Neural cell (in vitro differentiated cells): ENCODE results near the gene CFAP20DC. TPM values are rescaled to one million over a fixed set of nuclear protein-coding genes. Genes with fewer than 3 reads are reported as not detected.
"Not testable (repeated sequence)": the region's sequence is repeated elsewhere in the genome, so short reads cannot be mapped to it uniquely, and the experiment has no call there.

Experiments used
- H2AFZ ChIP-seq: fragments of 200-600, 300-800 bp; sonication (generic), shearing (Covaris generic); 2 replicates; pipeline ENCODE4 v1.6.0; 2014; ENCODE audit warnings: low read depth, mild to moderate bottlenecking, antibody characterized with exemption, low read length, moderate library complexity
- H3F3A ChIP-seq: fragments of 200-600 bp; shearing (Covaris generic); 2 replicates; pipeline ENCODE4 v1.6.1; 2016; ENCODE audit warnings: mild to moderate bottlenecking, moderate library complexity, mixed read lengths, antibody characterized with exemption, low read length; ENCODE audit not compliant: insufficient read depth, poor library complexity, severe bottlenecking
- H3K27ac ChIP-seq: fragments of 200-600, 300-800 bp; sonication (generic), shearing (Covaris generic); 2 replicates; pipeline ENCODE4 v1.5.1; 2014; ENCODE audit warnings: mild to moderate bottlenecking, low read length, moderate library complexity
- H3K27me3 ChIP-seq: fragments of 300-800, 200-600 bp; sonication (generic), shearing (Covaris generic); 2 replicates; pipeline ENCODE4 v1.6.0; 2014; ENCODE audit warnings: mild to moderate bottlenecking, low read depth, low read length, moderate library complexity; ENCODE audit not compliant: insufficient read depth
- H3K36me3 ChIP-seq: fragments of 300-800, 200-600 bp; sonication (generic), shearing (Covaris generic); 2 replicates; pipeline ENCODE4 v1.5.1; 2014; ENCODE audit warnings: mild to moderate bottlenecking, antibody characterized with exemption, low read length, moderate library complexity; ENCODE audit not compliant: insufficient read depth
- H3K4me2 ChIP-seq: fragments of 300-800, 200-600 bp; sonication (generic), shearing (Covaris generic); 2 replicates; pipeline ENCODE4 v1.6.0; 2014; ENCODE audit warnings: mild to moderate bottlenecking, low read length
- H3K4me3 ChIP-seq: fragments of 300-800, 200-600 bp; sonication (generic), shearing (Covaris generic); 2 replicates; pipeline ENCODE4 v1.5.1; 2014; ENCODE audit warnings: mild to moderate bottlenecking, low read length, moderate library complexity
- H3K79me2 ChIP-seq: fragments of 200-600 bp; shearing (Covaris generic); replicated peaks from 2 replicates; pipeline ENCODE4 v1.6.0; 2014; ENCODE audit warnings: mild to moderate bottlenecking, low read length, moderate library complexity; ENCODE audit not compliant: insufficient read depth
- H3K9ac ChIP-seq: fragments of 300-800, 200-600 bp; sonication (generic), shearing (Covaris generic); 2 replicates; pipeline ENCODE4 v1.6.1; 2016; ENCODE audit warnings: mild to moderate bottlenecking, low read length, mixed read lengths
- H3K9me2 ChIP-seq: fragments of 200-600 bp; shearing (Covaris generic); 2 replicates; pipeline ENCODE4 v1.6.1; 2016; ENCODE audit warnings: mild to moderate bottlenecking, low read length, mixed read lengths; ENCODE audit not compliant: insufficient read depth
- H3K9me3 ChIP-seq: fragments of 200-600, 300-800 bp; sonication (generic), shearing (Covaris generic); 2 replicates; pipeline ENCODE4 v1.6.1; 2016; ENCODE audit warnings: mild to moderate bottlenecking, mixed run types, low read length, moderate library complexity, mixed read lengths
- H4K20me1 ChIP-seq: fragments of 200-600 bp; shearing (Covaris generic); 2 replicates; pipeline ENCODE4 v1.6.1; 2016; ENCODE audit warnings: mild to moderate bottlenecking, mixed run types; ENCODE audit not compliant: insufficient read depth
- EP300 ChIP-seq: fragments of 450-650 bp; conservative IDR thresholded peaks from 2 replicates; pipeline ENCODE4 v1.6.1; 2014; ENCODE audit warnings: antibody characterized with exemption, mild to moderate bottlenecking, moderate library complexity; ENCODE audit not compliant: poor library complexity, severe bottlenecking
- EZH2 ChIP-seq: fragments of 200-600, 300-800 bp; shearing (Covaris generic), sonication (generic); IDR thresholded peaks from 2 replicates; pipeline ENCODE4 v1.6.1; 2014; ENCODE audit warnings: antibody characterized with exemption, low read length, borderline replicate concordance, mild to moderate bottlenecking; ENCODE audit not compliant: insufficient read depth, poor library complexity, severe bottlenecking
- MXI1 ChIP-seq: fragments of 450-650 bp; conservative IDR thresholded peaks from 2 replicates; pipeline ENCODE4 v1.6.1; 2014; ENCODE audit warnings: antibody characterized with exemption, mild to moderate bottlenecking; ENCODE audit not compliant: poor library complexity, severe bottlenecking
- POLR2AphosphoS5 ChIP-seq: IDR thresholded peaks from 2 replicates; pipeline ENCODE4 v1.6.1; 2012
- RAD21 ChIP-seq: fragments of 450-650 bp; conservative IDR thresholded peaks from 2 replicates; pipeline ENCODE4 v1.6.1; 2014; ENCODE audit warnings: antibody characterized with exemption, mild to moderate bottlenecking, moderate library complexity
- SMC3 ChIP-seq: fragments of 450-650 bp; conservative IDR thresholded peaks from 2 replicates; pipeline ENCODE4 v1.6.1; 2014; ENCODE audit warnings: antibody characterized with exemption, mild to moderate bottlenecking, moderate library complexity; ENCODE audit not compliant: poor library complexity
- TAF1 ChIP-seq: IDR thresholded peaks from 2 replicates; pipeline ENCODE4 v1.6.1; 2012; ENCODE audit warnings: low read depth
- polyA plus RNA-seq: library from polyadenylated mRNA; depleted of rRNA; stranded (reverse); fragments of >200 nt; gene quantifications from 2 replicates; pipeline ENCODE4 v1.2.3, GENCODE V29; 2014
- TF ChIP-seq, protein P1 (sequence below): IDR thresholded peaks from 2 replicates; pipeline ENCODE4 v1.6.1; 2012; ENCODE audit warnings: borderline replicate concordance
- TF ChIP-seq, protein P2 (sequence below): fragments of 450-650 bp; IDR thresholded peaks from 2 replicates; pipeline ENCODE4 v1.5.1; 2014; ENCODE audit warnings: antibody characterized with exemption, mild to moderate bottlenecking, moderate library complexity; ENCODE audit not compliant: poor library complexity, severe bottlenecking

The CFAP20DC gene
- polyA plus RNA-seq, 1 donor from 2014 or later: not detected

DNA sequence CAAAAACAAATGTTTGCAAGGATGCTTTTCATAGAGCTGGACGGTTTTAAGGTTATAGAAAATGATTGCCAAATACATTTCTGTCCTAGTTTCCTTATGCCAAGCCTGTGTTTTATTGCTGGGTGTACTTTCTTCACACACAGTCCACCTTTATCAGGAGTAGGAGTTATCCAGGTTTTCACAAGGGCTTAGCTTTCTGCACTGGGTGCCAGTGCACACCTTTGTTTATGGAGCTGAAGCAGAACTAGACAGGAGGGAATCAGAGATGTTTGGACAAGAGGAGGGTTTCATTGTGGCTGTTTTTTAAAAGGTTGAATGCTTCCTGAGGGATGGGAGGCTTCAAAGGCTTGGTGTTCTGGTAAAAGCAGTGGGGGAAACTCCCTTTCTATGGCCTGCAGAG is 353.7 kb downstream of the CFAP20DC start:
- no peaks in the 10 kb centered on the region for H3K79me2 ChIP-seq
- H3K27me3 ChIP-seq: no peaks in the 10 kb centered on the region
- H3K4me2 ChIP-seq: no peak overlapping the region
- H3K27ac ChIP-seq: no peak overlapping the region
- H3F3A ChIP-seq: no peaks in the 10 kb centered on the region
- no peak overlapping the region for H2AFZ ChIP-seq
- peaks cover under 1% of the 10 kb centered on the region for H3K9me3 ChIP-seq
- no peaks in the 10 kb centered on the region for H3K36me3 ChIP-seq
- H3K4me3 ChIP-seq: no peak overlapping the region
- H4K20me1 ChIP-seq: no peaks in the 10 kb centered on the region
- H3K9ac ChIP-seq: no peak overlapping the region
- TF ChIP-seq POLR2AphosphoS5 (no peak), EP300 (no peak), RAD21 (no peak), MXI1 (no peak), TAF1 (no peak), EZH2 (no peak), SMC3 (no peak)
- TF ChIP-seq, protein P1, sequence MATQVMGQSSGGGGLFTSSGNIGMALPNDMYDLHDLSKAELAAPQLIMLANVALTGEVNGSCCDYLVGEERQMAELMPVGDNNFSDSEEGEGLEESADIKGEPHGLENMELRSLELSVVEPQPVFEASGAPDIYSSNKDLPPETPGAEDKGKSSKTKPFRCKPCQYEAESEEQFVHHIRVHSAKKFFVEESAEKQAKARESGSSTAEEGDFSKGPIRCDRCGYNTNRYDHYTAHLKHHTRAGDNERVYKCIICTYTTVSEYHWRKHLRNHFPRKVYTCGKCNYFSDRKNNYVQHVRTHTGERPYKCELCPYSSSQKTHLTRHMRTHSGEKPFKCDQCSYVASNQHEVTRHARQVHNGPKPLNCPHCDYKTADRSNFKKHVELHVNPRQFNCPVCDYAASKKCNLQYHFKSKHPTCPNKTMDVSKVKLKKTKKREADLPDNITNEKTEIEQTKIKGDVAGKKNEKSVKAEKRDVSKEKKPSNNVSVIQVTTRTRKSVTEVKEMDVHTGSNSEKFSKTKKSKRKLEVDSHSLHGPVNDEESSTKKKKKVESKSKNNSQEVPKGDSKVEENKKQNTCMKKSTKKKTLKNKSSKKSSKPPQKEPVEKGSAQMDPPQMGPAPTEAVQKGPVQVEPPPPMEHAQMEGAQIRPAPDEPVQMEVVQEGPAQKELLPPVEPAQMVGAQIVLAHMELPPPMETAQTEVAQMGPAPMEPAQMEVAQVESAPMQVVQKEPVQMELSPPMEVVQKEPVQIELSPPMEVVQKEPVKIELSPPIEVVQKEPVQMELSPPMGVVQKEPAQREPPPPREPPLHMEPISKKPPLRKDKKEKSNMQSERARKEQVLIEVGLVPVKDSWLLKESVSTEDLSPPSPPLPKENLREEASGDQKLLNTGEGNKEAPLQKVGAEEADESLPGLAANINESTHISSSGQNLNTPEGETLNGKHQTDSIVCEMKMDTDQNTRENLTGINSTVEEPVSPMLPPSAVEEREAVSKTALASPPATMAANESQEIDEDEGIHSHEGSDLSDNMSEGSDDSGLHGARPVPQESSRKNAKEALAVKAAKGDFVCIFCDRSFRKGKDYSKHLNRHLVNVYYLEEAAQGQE: no peak
- TF ChIP-seq, protein P2, sequence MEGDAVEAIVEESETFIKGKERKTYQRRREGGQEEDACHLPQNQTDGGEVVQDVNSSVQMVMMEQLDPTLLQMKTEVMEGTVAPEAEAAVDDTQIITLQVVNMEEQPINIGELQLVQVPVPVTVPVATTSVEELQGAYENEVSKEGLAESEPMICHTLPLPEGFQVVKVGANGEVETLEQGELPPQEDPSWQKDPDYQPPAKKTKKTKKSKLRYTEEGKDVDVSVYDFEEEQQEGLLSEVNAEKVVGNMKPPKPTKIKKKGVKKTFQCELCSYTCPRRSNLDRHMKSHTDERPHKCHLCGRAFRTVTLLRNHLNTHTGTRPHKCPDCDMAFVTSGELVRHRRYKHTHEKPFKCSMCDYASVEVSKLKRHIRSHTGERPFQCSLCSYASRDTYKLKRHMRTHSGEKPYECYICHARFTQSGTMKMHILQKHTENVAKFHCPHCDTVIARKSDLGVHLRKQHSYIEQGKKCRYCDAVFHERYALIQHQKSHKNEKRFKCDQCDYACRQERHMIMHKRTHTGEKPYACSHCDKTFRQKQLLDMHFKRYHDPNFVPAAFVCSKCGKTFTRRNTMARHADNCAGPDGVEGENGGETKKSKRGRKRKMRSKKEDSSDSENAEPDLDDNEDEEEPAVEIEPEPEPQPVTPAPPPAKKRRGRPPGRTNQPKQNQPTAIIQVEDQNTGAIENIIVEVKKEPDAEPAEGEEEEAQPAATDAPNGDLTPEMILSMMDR: no peak
- no peaks in the 10 kb centered on the region for H3K9me2 ChIP-seq

DNA sequence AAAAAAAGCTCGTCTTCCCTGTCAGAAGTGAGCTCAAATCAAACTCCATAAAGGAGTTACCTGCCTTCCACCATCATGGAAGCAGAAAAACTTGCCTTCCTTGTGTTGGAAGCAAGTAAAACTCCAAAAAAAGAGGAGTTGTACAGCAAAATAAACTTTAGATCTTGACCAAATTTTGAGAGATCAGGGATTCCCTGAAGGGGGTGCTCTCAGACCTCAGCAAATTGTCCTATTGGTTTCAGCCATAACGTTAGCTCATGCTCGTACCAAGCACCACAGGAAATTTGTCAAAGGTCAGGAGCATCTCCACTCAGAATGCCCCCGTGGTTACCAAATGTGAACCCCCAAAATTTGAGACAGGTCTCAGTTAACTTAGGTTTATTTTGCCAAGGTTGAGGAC is 354.5 kb downstream of the CFAP20DC start:
- H2AFZ ChIP-seq, H3K9ac ChIP-seq, H3K79me2 ChIP-seq, H3K4me2 ChIP-seq, H3K4me3 ChIP-seq, H3K27me3 ChIP-seq, H3K27ac ChIP-seq, H3F3A ChIP-seq, H3K9me2 ChIP-seq, H3K36me3 ChIP-seq, H4K20me1 ChIP-seq, H3K9me3 ChIP-seq: not testable (repeated sequence)
